ENCODE data around the gene MCAT. TPM values are rescaled to one million over a fixed set of nuclear protein-coding genes. Genes with fewer than 3 reads are reported as not detected.

MCAT gene
- total RNA-seq, 1 experiment from 2014 or later, result 29.0 TPM

GRCh38 chr22:43166132-43166930 lies 23.1 kb upstream of the MCAT start:
- Histone ChIP-seq H3K36me3 (replicated peaks; ENCODE audit: control insufficient read depth, insufficient read depth, low read length) (peaks cover 10% of the 10 kb centered on the region), H3K27me3 (ENCODE audit: control insufficient read depth, insufficient read depth, low read length) (no peaks in the 10 kb centered on the region), H3K4me3 (ENCODE audit: insufficient read depth, low read depth, low read length) (no peak overlapping the region)
- no peak for DNase-seq

- DNase-seq, result no peak
- no peaks in the 10 kb centered on the region for H3K27me3 ChIP-seq (ENCODE audit: control insufficient read depth, insufficient read depth, low read length)
- no peak overlapping the region for H3K4me3 ChIP-seq (ENCODE audit: insufficient read depth, low read depth, low read length)
- peaks cover 7% of the 10 kb centered on the region for H3K36me3 ChIP-seq (replicated peaks; ENCODE audit: control insufficient read depth, insufficient read depth, low read length)
These were observed 21.4 kb upstream of the MCAT start for GRCh38 chr22:43164636-43165035.

GRCh38 chr22:43163241-43163795 lies 20.1 kb upstream of the MCAT start:
- Histone ChIP-seq H3K36me3 (replicated peaks; ENCODE audit: control insufficient read depth, insufficient read depth, low read length) (peaks cover 5% of the 10 kb centered on the region), H3K27me3 (ENCODE audit: control insufficient read depth, insufficient read depth, low read length) (no peaks in the 10 kb centered on the region), H3K4me3 (ENCODE audit: insufficient read depth, low read depth, low read length) (no peak overlapping the region)
- no peak for DNase-seq

- no peaks in the 10 kb centered on the region; the same call in 1 of the 2 replicates for H3K36me3 ChIP-seq (replicated peaks; ENCODE audit: control insufficient read depth, insufficient read depth, low read length)
These were observed 19.4 kb upstream of the MCAT start for GRCh38 chr22:43162412-43163150.

GRCh38 chr22:43160497-43161126 lies 17.4 kb upstream of the MCAT start:
- Histone ChIP-seq H3K4me3 (ENCODE audit: insufficient read depth, low read depth, low read length) (no peak overlapping the region), H3K27me3 (ENCODE audit: control insufficient read depth, insufficient read depth, low read length) (no peaks in the 10 kb centered on the region), H3K36me3 (replicated peaks; ENCODE audit: control insufficient read depth, insufficient read depth, low read length) (no peaks in the 10 kb centered on the region)
- no peak for DNase-seq

More at GRCh38 chr22:43162412-43163150, 19.4 kb upstream of the MCAT start:
- H3K4me3 ChIP-seq (ENCODE audit: insufficient read depth, low read depth, low read length), result no peak overlapping the region
- H3K27me3 ChIP-seq (ENCODE audit: control insufficient read depth, insufficient read depth, low read length), result no peaks in the 10 kb centered on the region
- no peak for DNase-seq

- DNase-seq, result peak; percentile 94
- Histone ChIP-seq H3K36me3 (replicated peaks; ENCODE audit: control insufficient read depth, insufficient read depth, low read length) (no peaks in the 10 kb centered on the region), H3K4me3 (ENCODE audit: insufficient read depth, low read depth, low read length) (no peak overlapping the region), H3K27me3 (ENCODE audit: control insufficient read depth, insufficient read depth, low read length) (no peaks in the 10 kb centered on the region)
These were observed 16.4 kb upstream of the MCAT start for GRCh38 chr22:43159484-43160178.

- no peak overlapping the region for H3K4me3 ChIP-seq (ENCODE audit: insufficient read depth, low read depth, low read length)
- H3K27me3 ChIP-seq (ENCODE audit: control insufficient read depth, insufficient read depth, low read length), result no peaks in the 10 kb centered on the region
- no peak for DNase-seq
These were observed 15.7 kb upstream of the MCAT start for GRCh38 chr22:43158778-43159483.

GRCh38 chr22:43157874-43158546 lies 14.8 kb upstream of the MCAT start:
- H3K4me3 ChIP-seq (ENCODE audit: insufficient read depth, low read depth, low read length), result no peak overlapping the region
- no peaks in the 10 kb centered on the region for H3K36me3 ChIP-seq (replicated peaks; ENCODE audit: control insufficient read depth, insufficient read depth, low read length)
- DNase-seq, result no peak
- H3K27me3 ChIP-seq (ENCODE audit: control insufficient read depth, insufficient read depth, low read length), result no peaks in the 10 kb centered on the region

More at GRCh38 chr22:43158778-43159483, 15.7 kb upstream of the MCAT start:
- no peaks in the 10 kb centered on the region for H3K36me3 ChIP-seq (replicated peaks; ENCODE audit: control insufficient read depth, insufficient read depth, low read length)

GRCh38 chr22:43156413-43156812 lies 13.2 kb upstream of the MCAT start:
- no peak overlapping the region for H3K4me3 ChIP-seq (ENCODE audit: insufficient read depth, low read depth, low read length)
- no peak for DNase-seq
- H3K27me3 ChIP-seq (ENCODE audit: control insufficient read depth, insufficient read depth, low read length), result peaks cover 13% of the 10 kb centered on the region
- no peaks in the 10 kb centered on the region for H3K36me3 ChIP-seq (replicated peaks; ENCODE audit: control insufficient read depth, insufficient read depth, low read length)

GRCh38 chr22:43155789-43156188 lies 12.6 kb upstream of the MCAT start:
- H3K27me3 ChIP-seq (ENCODE audit: control insufficient read depth, insufficient read depth, low read length), result peaks cover 18% of the 10 kb centered on the region
- no peak for DNase-seq
- H3K4me3 ChIP-seq (ENCODE audit: insufficient read depth, low read depth, low read length), result no peak overlapping the region
- no peaks in the 10 kb centered on the region for H3K36me3 ChIP-seq (replicated peaks; ENCODE audit: control insufficient read depth, insufficient read depth, low read length)

GRCh38 chr22:43154887-43155536 lies 11.8 kb upstream of the MCAT start:
- no peak overlapping the region for H3K4me3 ChIP-seq (ENCODE audit: insufficient read depth, low read depth, low read length)
- peaks cover 20% of the 10 kb centered on the region for H3K27me3 ChIP-seq (ENCODE audit: control insufficient read depth, insufficient read depth, low read length)
- DNase-seq, result no peak
- H3K36me3 ChIP-seq (replicated peaks; ENCODE audit: control insufficient read depth, insufficient read depth, low read length), result no peaks in the 10 kb centered on the region

GRCh38 chr22:43153899-43154298 lies 10.7 kb upstream of the MCAT start:
- peaks cover 20% of the 10 kb centered on the region for H3K27me3 ChIP-seq (ENCODE audit: control insufficient read depth, insufficient read depth, low read length)
- no peak overlapping the region for H3K4me3 ChIP-seq (ENCODE audit: insufficient read depth, low read depth, low read length)
- no peaks in the 10 kb centered on the region for H3K36me3 ChIP-seq (replicated peaks; ENCODE audit: control insufficient read depth, insufficient read depth, low read length)
- DNase-seq, result no peak

Data from H7 (cell line).